Activated CD4-positive, CD25-positive, alpha-beta regulatory T cell treated with anti-CD3 and anti-CD28 coated beads, Interleukin-2, amount 50 U/mL, for 24 hours (primary cell): ENCODE measurements around the gene IL1RAPL2.

Experiments used
- ATAC-seq, 2 donors: fragments of 150-1000 bp; cut with Tn5 transposase; one replicate each; pipeline ENCODE4 v1.10.0; 2021; ENCODE audit warnings: mild to moderate bottlenecking in 1 of 2, moderate library complexity in 1 of 2

Gene IL1RAPL2

GRCh38 chrX:105282077-105282476 lies 716.1 kb downstream of the IL1RAPL2 start:
- ATAC-seq: no peak

GRCh38 chrX:105297041-105297440 lies 731.0 kb downstream of the IL1RAPL2 start:
- no peak for ATAC-seq

DNA sequence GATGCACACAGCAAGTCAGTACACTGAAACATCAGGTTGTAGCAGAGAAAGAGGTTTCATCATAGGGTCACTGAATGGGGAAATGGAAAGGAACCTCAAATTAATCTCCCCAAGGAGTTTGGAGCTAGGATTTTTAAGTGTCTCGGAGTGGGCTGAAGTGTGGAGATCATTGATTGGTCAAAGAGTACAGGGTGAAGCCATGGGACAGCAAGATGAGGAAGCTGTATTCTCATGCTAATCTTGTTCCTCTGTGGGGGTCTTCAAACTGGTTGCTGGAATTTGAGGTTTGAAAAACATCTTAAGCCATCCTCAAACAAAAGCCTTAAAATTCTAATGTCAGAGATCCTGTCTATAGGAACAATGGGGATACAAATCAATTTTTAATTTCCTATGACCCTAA lies 733.3 kb downstream of the IL1RAPL2 start:
- ATAC-seq: no peak

DNA sequence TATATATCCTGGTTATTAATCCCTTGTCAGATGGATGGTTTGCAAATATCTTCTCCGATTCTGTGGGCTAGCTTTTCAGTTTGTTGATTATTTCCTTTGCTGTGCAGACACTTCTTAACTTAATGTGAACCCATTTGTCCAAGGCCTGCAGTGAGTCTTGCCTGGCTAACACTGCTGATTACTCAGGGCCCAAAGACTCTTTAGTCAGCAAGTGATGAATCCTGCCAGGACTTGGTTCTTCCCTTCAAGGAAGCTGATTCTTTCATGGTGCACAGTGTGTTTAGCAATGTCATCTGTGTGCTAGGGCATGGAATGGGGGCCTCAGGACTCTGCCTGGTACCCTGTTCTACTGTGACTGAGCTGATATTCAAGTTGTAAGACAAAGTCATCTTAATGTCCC lies 736.2 kb downstream of the IL1RAPL2 start:
- ATAC-seq: no peak

- ATAC-seq: no peak
Measured at GRCh38 chrX:105307762-105308161, 741.8 kb downstream of the IL1RAPL2 start.

- ATAC-seq: no peak
Measured at GRCh38 chrX:105313596-105313995, 747.6 kb downstream of the IL1RAPL2 start.

GRCh38 chrX:105314458-105314857 lies 748.5 kb downstream of the IL1RAPL2 start:
- no peak for ATAC-seq

GRCh38 chrX:105315248-105315647 lies 749.2 kb downstream of the IL1RAPL2 start:
- ATAC-seq: no peak

- ATAC-seq: no peak
Measured at GRCh38 chrX:105317117-105317516, 751.1 kb downstream of the IL1RAPL2 start.

GRCh38 chrX:105323928-105324327 lies 757.9 kb downstream of the IL1RAPL2 start:
- ATAC-seq: no peak

DNA sequence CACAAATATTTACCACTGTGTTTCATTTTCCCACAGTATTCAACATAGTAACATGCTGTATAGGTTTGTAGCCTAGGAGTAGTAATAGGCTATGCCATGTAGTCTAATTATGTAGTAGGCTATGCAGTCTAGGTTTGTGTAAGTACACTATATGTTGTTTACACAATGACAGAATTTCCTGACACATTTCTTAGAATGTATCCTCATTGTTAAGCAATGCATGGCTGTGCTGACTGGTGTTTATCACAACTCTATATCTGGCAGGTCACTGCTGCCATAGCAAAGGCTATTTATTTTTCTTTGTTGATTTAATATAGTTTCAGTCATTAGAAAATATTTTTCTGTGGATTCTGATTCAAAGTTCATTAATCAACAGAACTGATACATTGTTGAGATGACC lies 762.8 kb downstream of the IL1RAPL2 start:
- no peak for ATAC-seq

- no peak for ATAC-seq
Measured at GRCh38 chrX:105331244-105331643, 765.2 kb downstream of the IL1RAPL2 start.

DNA sequence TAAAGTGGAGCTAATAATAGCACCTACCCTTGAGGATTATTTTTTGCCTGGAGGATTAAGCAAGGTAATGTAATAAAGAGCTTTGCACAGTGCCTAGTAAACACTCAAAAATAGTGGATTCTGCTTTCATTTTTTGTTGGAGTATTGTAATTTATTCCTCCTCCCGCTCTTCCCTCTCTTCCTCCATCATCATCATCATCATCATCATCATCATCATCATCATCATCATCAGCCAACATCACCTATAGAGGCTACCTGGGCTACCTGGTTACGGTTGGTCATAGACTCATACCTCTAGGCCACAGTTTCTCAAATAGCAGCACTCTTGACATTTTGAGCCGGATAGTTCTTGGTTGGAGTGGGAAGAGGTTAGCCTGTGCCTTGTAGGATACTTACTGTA lies 781.4 kb downstream of the IL1RAPL2 start:
- no peak for ATAC-seq

DNA sequence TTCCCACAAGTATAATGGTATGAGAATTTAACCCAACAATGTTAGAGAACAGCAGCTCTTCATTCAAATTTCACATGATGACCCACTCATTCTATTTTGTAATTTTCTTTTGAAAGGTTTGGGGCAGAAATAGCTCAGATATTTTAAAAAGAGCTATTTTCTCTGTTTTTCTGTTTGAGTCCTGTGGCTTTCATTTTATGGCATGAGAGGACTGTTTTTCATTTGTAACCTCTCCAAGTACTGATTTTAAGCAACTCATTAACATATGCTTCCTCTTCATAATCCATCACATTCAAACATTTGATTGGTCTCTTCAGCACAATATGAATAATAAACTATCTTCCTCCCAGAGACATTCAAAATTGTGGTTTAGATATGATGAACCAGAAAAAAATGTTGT lies 783.5 kb downstream of the IL1RAPL2 start:
- ATAC-seq: no peak

GRCh38 chrX:105375816-105376215 lies 809.8 kb downstream of the IL1RAPL2 start:
- no peak for ATAC-seq

DNA sequence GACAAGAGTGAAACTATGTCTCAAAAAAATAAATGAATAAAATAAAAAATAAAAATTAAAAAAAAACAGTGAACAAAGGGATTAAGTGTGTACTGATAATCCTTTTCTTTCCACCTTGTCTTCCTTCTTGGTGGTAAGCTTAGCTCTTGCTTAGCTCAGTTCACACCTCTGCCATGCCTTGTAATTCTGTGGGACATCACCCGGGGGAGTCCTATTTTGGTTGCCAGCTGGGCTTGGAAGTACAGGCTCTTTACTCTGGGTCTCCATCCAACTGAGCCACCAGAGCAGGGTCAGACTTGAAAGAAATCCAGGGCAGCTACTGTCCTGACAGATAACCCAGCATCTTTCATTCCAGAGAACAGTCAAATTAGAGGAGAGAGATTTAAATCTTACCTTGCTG lies 858.7 kb downstream of the IL1RAPL2 start:
- ATAC-seq: no peak

GRCh38 chrX:105451401-105451800 lies 885.4 kb downstream of the IL1RAPL2 start:
- ATAC-seq: no peak

DNA sequence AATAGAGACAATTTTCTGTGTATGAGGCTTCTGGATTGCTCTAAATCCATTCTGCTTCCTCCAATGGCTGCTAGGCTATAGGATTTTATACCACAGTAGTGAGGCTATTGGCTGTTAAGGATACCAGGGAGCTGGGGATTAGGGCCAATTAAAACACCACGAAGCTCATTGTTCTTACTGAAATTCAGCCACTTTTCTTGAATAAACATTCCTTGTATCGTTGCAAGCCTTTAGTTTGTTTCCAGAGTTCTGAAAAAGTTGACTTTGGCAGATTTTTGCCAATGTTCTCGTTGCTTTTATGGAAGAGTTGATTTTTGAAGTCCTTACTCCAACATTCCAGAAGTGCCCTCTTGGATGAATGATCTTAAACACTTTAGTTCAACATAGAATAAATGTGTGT lies 892.8 kb downstream of the IL1RAPL2 start:
- ATAC-seq: no peak

- ATAC-seq: no peak
Measured at GRCh38 chrX:105460376-105460775, 894.4 kb downstream of the IL1RAPL2 start.

DNA sequence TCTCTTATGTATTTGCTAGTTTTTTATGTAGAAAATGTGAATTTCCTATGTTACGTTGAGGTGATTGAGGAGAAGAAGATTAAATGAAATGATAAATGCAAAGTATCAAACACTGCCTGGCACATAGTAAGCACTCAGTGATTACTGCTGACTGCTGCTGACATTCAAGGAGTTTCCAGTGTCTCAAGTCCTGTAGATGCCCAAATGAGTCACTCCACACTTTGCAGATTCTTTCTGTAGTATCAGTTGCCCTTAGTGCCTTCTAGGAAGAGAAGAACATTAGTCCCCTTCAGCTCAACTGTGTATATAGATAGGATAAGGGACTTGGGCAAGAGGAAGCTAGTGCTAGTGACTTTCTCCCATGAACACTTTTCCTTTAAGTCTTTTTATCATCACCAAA lies 895.0 kb downstream of the IL1RAPL2 start:
- ATAC-seq: no peak

GRCh38 chrX:105462186-105462585 lies 896.2 kb downstream of the IL1RAPL2 start:
- ATAC-seq: no peak

DNA sequence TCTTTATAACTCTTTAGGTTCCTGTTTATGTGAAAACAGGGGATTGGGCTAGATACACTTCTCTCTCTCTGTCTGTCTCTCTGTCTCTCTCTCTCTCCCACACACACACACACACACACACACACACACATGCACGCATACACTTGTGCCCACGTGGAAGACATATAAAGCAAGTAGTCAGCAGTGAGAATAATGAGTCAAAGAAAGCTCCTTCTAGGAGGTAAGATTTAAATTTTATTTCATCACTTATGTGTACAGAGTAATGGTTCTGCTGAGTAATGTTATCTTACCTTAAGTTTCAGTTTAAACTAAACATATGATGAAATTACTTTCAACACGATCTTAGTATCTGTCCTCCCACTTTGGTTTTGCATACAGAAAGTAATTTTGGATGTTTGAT lies 897.5 kb downstream of the IL1RAPL2 start:
- ATAC-seq: no peak

DNA sequence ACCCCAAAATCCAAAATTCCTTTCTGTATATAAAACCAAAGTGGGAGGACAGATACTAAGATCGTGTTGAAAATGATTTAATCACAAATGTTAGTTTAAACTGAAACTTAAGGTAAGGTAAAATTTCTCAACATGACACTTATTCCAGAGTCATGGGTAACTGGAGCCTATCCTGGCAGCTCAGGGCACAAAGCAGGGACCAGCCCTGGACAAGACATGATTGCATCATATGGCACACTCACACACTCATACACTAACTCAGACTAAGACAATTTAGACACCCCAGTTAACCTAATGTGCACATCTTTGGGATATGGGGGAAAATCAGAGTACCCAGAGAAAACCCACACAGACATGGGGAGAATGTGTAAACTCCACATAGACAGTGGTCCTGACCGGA lies 898.6 kb downstream of the IL1RAPL2 start:
- no peak for ATAC-seq

- ATAC-seq: no peak
Measured at GRCh38 chrX:105468741-105469140, 902.7 kb downstream of the IL1RAPL2 start.

DNA sequence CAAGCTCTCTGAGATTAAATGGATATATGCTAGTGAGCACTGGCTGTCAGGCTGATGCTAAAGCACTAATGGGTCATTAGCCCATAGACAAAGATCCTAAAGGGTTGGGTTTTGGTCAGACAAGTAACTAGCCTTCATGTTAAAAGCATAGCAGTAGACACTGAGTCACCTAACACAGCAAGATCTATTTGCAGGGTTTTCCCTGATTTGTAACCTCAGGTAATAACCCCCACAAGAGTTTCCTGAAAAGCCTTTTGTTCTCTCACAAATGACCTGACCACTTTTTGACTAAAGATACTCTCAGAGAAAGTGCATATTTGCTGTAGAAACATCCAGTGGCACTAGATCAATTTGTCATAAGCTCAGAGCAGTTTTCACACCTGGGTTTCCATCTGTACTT lies 905.6 kb downstream of the IL1RAPL2 start:
- ATAC-seq: no peak

GRCh38 chrX:105475801-105476200 lies 909.8 kb downstream of the IL1RAPL2 start:
- ATAC-seq: no peak
